GM12878 (cell line): ENCODE measurements around the gene FGF14. TPM values are rescaled to one million over a fixed set of nuclear protein-coding genes. Genes with fewer than 3 reads are reported as not detected.

Source experiments
- ATAC-seq: fragments of 200-7000 bp; cut with Tn5 transposase; 3 replicates; pipeline ENCODE4 v1.9.1; 2020; ENCODE audit warnings: mild to moderate bottlenecking, moderate library complexity
- BruUV-seq: library from RNA; stranded (reverse); fragments of 400-500 nt; replicated peaks from 2 replicates; lab custom pipeline; 2021; lab: Mats Ljungman, UMichigan
- CTCF ChIA-PET: fragments of 300-600 bp; sonication (Branson Sonifier 250); formaldehyde crosslinking; extraction: SDS; loops from one replicate; lab custom pipeline; 2021; ENCODE audit warnings: inconsistent platforms; lab: Yijun Ruan, JAX
- POLR2A ChIA-PET: fragments of 350-600 bp; formaldehyde crosslinking; extraction: SDS; loops from one replicate; lab custom pipeline; 2021; ENCODE audit warnings: inconsistent platforms; lab: Charles Lee
- RAD21 ChIA-PET: fragments of 300-600 bp; sonication (Branson Sonifier 250); formaldehyde crosslinking; loops from one replicate; lab custom pipeline; 2023; ENCODE audit warnings: antibody characterized with exemption; ENCODE audit not compliant: unreplicated experiment; lab: Charles Lee
- SMC1A ChIA-PET: fragments of 300-600 bp; sonication (Branson Sonifier 250); formaldehyde crosslinking; loops from one replicate; lab custom pipeline; 2023; ENCODE audit not compliant: unreplicated experiment, uncharacterized antibody; lab: Charles Lee
- DNase-seq: peaks from one replicate; pipeline ENCODE4 v3.0.0-alpha.2; 2011; ENCODE audit warnings: low read depth, low spot score
- FAIRE-seq: peaks from 3 replicates; lab custom pipeline; 2011; peaks lifted over from hg19 to GRCh38; lab: Jason Lieb, UNC
- H2AFZ ChIP-seq: 2 replicates; pipeline ENCODE4 v1.6.0; 2011; ENCODE audit warnings: low read depth, low read length, control low read depth; ENCODE audit not compliant: control insufficient read depth
- H3K27ac ChIP-seq: 2 replicates; pipeline ENCODE4 v1.5.1; 2011; ENCODE audit warnings: control low read depth; ENCODE audit not compliant: control insufficient read depth, insufficient read depth
- H3K27me3 ChIP-seq, 2 experiments: replicated peaks in 1 of 2; 2 replicates each; pipeline versions ENCODE4 v1.6.0 to v1.6.1; 2011; ENCODE audit warnings: low read length in 1 of 2; ENCODE audit not compliant: control insufficient read depth in 2 of 2, insufficient read depth in 2 of 2
- H3K36me3 ChIP-seq, 2 experiments: 2 replicates each; pipeline ENCODE4 v1.5.1; 2011; ENCODE audit warnings: low read length in 1 of 2; ENCODE audit not compliant: control insufficient read depth in 2 of 2, insufficient read depth in 2 of 2
- H3K4me1 ChIP-seq: 2 replicates; pipeline ENCODE4 v1.6.1; 2011; ENCODE audit warnings: mild to moderate bottlenecking, low read length, moderate library complexity, mixed read lengths; ENCODE audit not compliant: control insufficient read depth, insufficient read depth
- H3K4me2 ChIP-seq: 2 replicates; pipeline ENCODE4 v1.6.0; 2011; ENCODE audit warnings: control low read depth; ENCODE audit not compliant: control insufficient read depth, insufficient read depth
- H3K4me3 ChIP-seq: fragments of 200-600 bp; sonication (generic); 2 replicates; pipeline ENCODE4 v1.5.1; 2016
- H3K79me2 ChIP-seq: 2 replicates; pipeline ENCODE4 v1.6.0; 2011; ENCODE audit warnings: low read length; ENCODE audit not compliant: control insufficient read depth, insufficient read depth
- H3K9ac ChIP-seq: 2 replicates; pipeline ENCODE4 v1.8.0; 2011; ENCODE audit warnings: low read length, control low read depth, mixed read lengths; ENCODE audit not compliant: control insufficient read depth, insufficient read depth
- H3K9me3 ChIP-seq: replicated peaks from 3 replicates; pipeline ENCODE4 v1.5.1; 2011; ENCODE audit warnings: mild to moderate bottlenecking, low read length; ENCODE audit not compliant: control insufficient read depth, insufficient read depth
- H4K20me1 ChIP-seq: 2 replicates; pipeline ENCODE4 v1.6.0; 2011; ENCODE audit not compliant: control insufficient read depth, insufficient read depth
- BCL11A ChIP-seq: IDR thresholded peaks from 2 replicates; pipeline ENCODE4 v1.6.1; 2011; ENCODE audit warnings: low read depth, low read length
- CBX3 ChIP-seq: fragments of 200-600 bp; sonication (generic); IDR thresholded peaks from 2 replicates; pipeline ENCODE4 v1.6.1; 2016; ENCODE audit warnings: low read depth, borderline replicate concordance
- CHD2 ChIP-seq: IDR thresholded peaks from 2 replicates; pipeline ENCODE4 v1.6.1; 2011; ENCODE audit warnings: low read depth, low read length, improper control_type of control experiment, borderline replicate concordance
- EP300 ChIP-seq, 2 experiments: fragments of 150-350 bp in 1 of 2; IDR thresholded peaks; 2 replicates each; pipeline ENCODE4 v1.6.1; 2011 to 2012; ENCODE audit warnings: low read depth in 2 of 2, low read length in 2 of 2, borderline replicate concordance in 1 of 2, improper control_type of control experiment in 1 of 2, inconsistent platforms in 1 of 2; ENCODE audit not compliant: control insufficient read depth in 1 of 2
- MEF2B ChIP-seq: fragments of 450-650 bp; IDR thresholded peaks from 2 replicates; pipeline ENCODE4 v1.6.1; 2018; ENCODE audit warnings: mild to moderate bottlenecking, moderate library complexity; ENCODE audit not compliant: partially characterized antibody, poor library complexity, severe bottlenecking
- NR2C1 ChIP-seq: fragments of 450-650 bp; IDR thresholded peaks from 2 replicates; pipeline ENCODE4 v1.6.1; 2017; ENCODE audit warnings: antibody characterized with exemption, mild to moderate bottlenecking, moderate library complexity
- PAX5 ChIP-seq: IDR thresholded peaks from 2 replicates; pipeline ENCODE4 v1.6.1; 2011; ENCODE audit warnings: low read depth, low read length, borderline replicate concordance
- SIN3A ChIP-seq: IDR thresholded peaks from 2 replicates; pipeline ENCODE4 v1.6.1; 2012; ENCODE audit warnings: low read depth, low read length, improper control_type of control experiment
- SMAD5 ChIP-seq: IDR thresholded peaks from 2 replicates; pipeline ENCODE4 v1.6.1; 2016; ENCODE audit warnings: antibody characterized with exemption, low read depth
- STAT1 ChIP-seq: fragments of 450-650 bp; conservative IDR thresholded peaks from 2 replicates; pipeline ENCODE4 v1.6.1; 2014; ENCODE audit warnings: antibody characterized with exemption, mild to moderate bottlenecking
- SUZ12 ChIP-seq: fragments of 200-600 bp; sonication (generic); IDR thresholded peaks from one replicate; pipeline ENCODE4 v1.6.1; 2018; ENCODE audit warnings: antibody characterized with exemption, mild to moderate bottlenecking; ENCODE audit not compliant: unreplicated experiment
- TCF7 ChIP-seq: IDR thresholded peaks from 2 replicates; pipeline ENCODE4 v1.6.1; 2014; ENCODE audit warnings: antibody characterized with exemption, borderline replicate concordance
- WRNIP1 ChIP-seq: IDR thresholded peaks from 2 replicates; pipeline ENCODE4 v1.6.1; 2011; ENCODE audit warnings: low read depth, low read length, improper control_type of control experiment, borderline replicate concordance
- YY1 ChIP-seq: IDR thresholded peaks from 2 replicates; pipeline ENCODE4 v1.6.1; 2011; ENCODE audit warnings: low read depth, mild to moderate bottlenecking, low read length
- ZNF274 ChIP-seq: IDR thresholded peaks from one replicate; pipeline ENCODE4 v1.8.0; 2011; ENCODE audit not compliant: insufficient read length, insufficient read depth
- ZNF384 ChIP-seq: IDR thresholded peaks from 2 replicates; pipeline ENCODE4 v1.6.1; 2012; ENCODE audit warnings: low read depth, mild to moderate bottlenecking, low read length, improper control_type of control experiment, borderline replicate concordance
- WGBS: methylation state at CpG from one replicate; pipeline ENCODE4 v1.1.6; 2016; ENCODE audit warnings: low lambda C conversion rate; ENCODE audit not compliant: insufficient replicate concordance, insufficient coverage; ENCODE audit errors: missing lambda C conversion rate; 5-methylcytosine and 5-hydroxymethylcytosine counted together
- in situ Hi-C: fragments of 300-500 bp; cut with MboI; formaldehyde crosslinking; loops from 9 replicates; pipeline ENCODE4 v1.14.3; 2018; ENCODE audit warnings: mixed read lengths
- intact Hi-C: fragments of 100-400 bp; cut with micrococcal nuclease; formaldehyde crosslinking; loops from one replicate; pipeline ENCODE4 v1.14.2; 2022; ENCODE audit not compliant: unreplicated experiment
- polyA plus RNA-seq, 11 experiments: library from polyadenylated mRNA; depleted of rRNA in 4 of 11; unstranded in 6 of 11; stranded (reverse) in 5 of 11; fragments of >200 nt; fragmentation: Nextera tagmentation in 4 of 11; fragmentation: Illumina TruSeq in 1 of 11; extraction: Ambion mirVana in 4 of 11; extraction: Trizol in 1 of 11; gene quantifications; 1 replicate in 1 of 11; 2 replicates in 10 of 11; pipeline versions ENCODE4 v1.2.1 to v1.2.3, GENCODE V29; 2011 to 2016; ENCODE audit warnings: inconsistent platforms in 2 of 11, missing spikeins in 2 of 11, low read depth in 1 of 11
- total RNA-seq, 4 experiments: library from RNA; depleted of rRNA in 3 of 4; stranded (reverse); fragments of >200 nt in 3 of 4; fragmentation: Illumina TruSeq in 1 of 4; extraction: Trizol in 1 of 4; gene quantifications; 2 replicates each; pipeline versions ENCODE4 v1.2.1 to v1.2.3, GENCODE V29; 2013 to 2021
- TF ChIP-seq, protein P1 (sequence below): IDR thresholded peaks from 2 replicates; pipeline ENCODE4 v1.6.1; 2011; ENCODE audit warnings: borderline replicate concordance, low read depth, mild to moderate bottlenecking, moderate library complexity, mixed read lengths, low read length; ENCODE audit not compliant: insufficient read depth; ENCODE audit errors: extremely low read length
- TF ChIP-seq, protein P2 (sequence below): fragments of 450-650 bp; IDR thresholded peaks from 2 replicates; pipeline ENCODE4 v1.6.1; 2014; ENCODE audit warnings: mild to moderate bottlenecking
- TF ChIP-seq, protein P3 (sequence below): IDR thresholded peaks from 2 replicates; pipeline ENCODE4 v1.6.1; 2012; ENCODE audit warnings: low read length, inconsistent platforms
- TF ChIP-seq, protein P4 (sequence below): IDR thresholded peaks from 2 replicates; pipeline ENCODE4 v1.6.1; 2012; ENCODE audit warnings: low read depth, low read length, improper control_type of control experiment

The FGF14 gene
- total and polyA plus RNA-seq, 10 of the 15 experiments (the other 5 are each of a cell fraction or from before 2014, with no cell fraction given) = under 0.01 to 0.44 (median 0.04) TPM

DNA sequence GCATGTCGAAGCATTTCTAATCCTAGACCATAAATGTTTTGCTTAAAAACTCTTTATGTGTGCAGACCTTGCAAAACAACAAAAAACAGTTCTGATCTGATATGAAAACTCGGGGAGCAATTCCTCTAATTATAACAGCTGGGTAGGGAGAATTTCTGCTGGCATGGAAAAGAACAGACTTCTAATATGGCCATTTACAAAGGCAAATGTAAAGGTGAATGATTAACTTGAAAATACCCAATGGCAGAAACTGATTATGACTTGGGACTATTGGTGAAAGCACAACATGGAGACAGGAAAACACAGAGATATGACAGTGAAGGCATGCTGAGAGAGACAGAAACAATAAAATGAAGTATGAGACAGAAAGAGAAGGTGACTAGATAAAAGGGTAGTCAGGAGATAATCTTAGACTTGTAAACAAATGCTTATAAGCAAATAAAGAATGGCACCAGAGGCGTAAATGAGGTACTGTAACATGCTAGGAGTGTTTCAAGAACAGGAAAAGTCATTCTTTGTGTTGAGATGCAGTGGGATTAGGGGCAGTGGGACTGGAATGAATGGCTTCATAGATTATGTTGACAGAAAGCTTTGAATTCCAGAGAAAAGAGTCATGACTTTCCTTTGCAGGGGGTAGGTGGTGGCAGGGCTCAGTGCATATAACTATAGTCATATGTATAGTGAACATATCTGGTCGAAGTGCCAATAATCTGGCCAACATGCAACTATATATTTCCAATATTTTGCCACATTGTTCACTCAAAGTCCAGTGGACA, 556.4 kb downstream of the FGF14 start:
- no peak overlapping the region for H2AFZ ChIP-seq
- ChIA-PET CTCF (no interaction called here), POLR2A (no interaction called here), SMC1A (no interaction called here), RAD21 (no interaction called here)
- H3K36me3 ChIP-seq = no peaks in the 10 kb centered on the region
- H3K9ac ChIP-seq = no peak overlapping the region
- in situ Hi-C loops (no loop called here), intact Hi-C loops (no loop called here)
- no peaks in the 10 kb centered on the region for H3K9me3 ChIP-seq
- no peak overlapping the region for H3K4me2 ChIP-seq
- no peak for FAIRE-seq
- no peaks in the 10 kb centered on the region for H4K20me1 ChIP-seq
- no peaks in the 10 kb centered on the region for H3K4me1 ChIP-seq
- TF ChIP-seq SUZ12 (no peak), TCF7 (no peak), PAX5 (no peak), STAT1 (no peak), NR2C1 (no peak), ZNF384 (no peak), ZNF274 (no peak), SMAD5 (no peak), YY1 (no peak), CHD2 (no peak), WRNIP1 (no peak), SIN3A (no peak), MEF2B (no peak), CBX3 (no peak), BCL11A (no peak), EP300 (IDR thresholded peaks at IDR 0.05; ENCODE audit: borderline replicate concordance in 1 of 2, control insufficient read depth in 1 of 2, low read depth in 2 of 2, low read length in 2 of 2) (no peak)
- TF ChIP-seq, protein P1, sequence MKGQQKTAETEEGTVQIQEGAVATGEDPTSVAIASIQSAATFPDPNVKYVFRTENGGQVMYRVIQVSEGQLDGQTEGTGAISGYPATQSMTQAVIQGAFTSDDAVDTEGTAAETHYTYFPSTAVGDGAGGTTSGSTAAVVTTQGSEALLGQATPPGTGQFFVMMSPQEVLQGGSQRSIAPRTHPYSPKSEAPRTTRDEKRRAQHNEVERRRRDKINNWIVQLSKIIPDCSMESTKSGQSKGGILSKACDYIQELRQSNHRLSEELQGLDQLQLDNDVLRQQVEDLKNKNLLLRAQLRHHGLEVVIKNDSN = no peak
- TF ChIP-seq, protein P2, sequence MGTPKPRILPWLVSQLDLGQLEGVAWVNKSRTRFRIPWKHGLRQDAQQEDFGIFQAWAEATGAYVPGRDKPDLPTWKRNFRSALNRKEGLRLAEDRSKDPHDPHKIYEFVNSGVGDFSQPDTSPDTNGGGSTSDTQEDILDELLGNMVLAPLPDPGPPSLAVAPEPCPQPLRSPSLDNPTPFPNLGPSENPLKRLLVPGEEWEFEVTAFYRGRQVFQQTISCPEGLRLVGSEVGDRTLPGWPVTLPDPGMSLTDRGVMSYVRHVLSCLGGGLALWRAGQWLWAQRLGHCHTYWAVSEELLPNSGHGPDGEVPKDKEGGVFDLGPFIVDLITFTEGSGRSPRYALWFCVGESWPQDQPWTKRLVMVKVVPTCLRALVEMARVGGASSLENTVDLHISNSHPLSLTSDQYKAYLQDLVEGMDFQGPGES = no peak
- TF ChIP-seq, protein P3, sequence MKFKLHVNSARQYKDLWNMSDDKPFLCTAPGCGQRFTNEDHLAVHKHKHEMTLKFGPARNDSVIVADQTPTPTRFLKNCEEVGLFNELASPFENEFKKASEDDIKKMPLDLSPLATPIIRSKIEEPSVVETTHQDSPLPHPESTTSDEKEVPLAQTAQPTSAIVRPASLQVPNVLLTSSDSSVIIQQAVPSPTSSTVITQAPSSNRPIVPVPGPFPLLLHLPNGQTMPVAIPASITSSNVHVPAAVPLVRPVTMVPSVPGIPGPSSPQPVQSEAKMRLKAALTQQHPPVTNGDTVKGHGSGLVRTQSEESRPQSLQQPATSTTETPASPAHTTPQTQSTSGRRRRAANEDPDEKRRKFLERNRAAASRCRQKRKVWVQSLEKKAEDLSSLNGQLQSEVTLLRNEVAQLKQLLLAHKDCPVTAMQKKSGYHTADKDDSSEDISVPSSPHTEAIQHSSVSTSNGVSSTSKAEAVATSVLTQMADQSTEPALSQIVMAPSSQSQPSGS = no peak
- TF ChIP-seq, protein P4, sequence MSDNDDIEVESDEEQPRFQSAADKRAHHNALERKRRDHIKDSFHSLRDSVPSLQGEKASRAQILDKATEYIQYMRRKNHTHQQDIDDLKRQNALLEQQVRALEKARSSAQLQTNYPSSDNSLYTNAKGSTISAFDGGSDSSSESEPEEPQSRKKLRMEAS = no peak
- ATAC-seq = no peak
- no peak for DNase-seq
- no peak overlapping the region for H3K27ac ChIP-seq
- WGBS = 3% methylated on average over 4 of the region's 4 CpGs
- no TSS peak for BruUV-seq
- H3K4me3 ChIP-seq = no peak overlapping the region
- H3K79me2 ChIP-seq = no peaks in the 10 kb centered on the region
- H3K27me3 ChIP-seq = no peaks in the 10 kb centered on the region; a peak in 2 of 4 replicates
